Measurements from ENCODE around the gene GPR62. TPM values are rescaled to one million over a fixed set of nuclear protein-coding genes. Genes with fewer than 3 reads are reported as not detected.

GPR62 gene
- total and polyA plus RNA-seq, 8 donors: 0.17 to 0.35 (median 0.30) TPM; not detected in 2

DNA sequence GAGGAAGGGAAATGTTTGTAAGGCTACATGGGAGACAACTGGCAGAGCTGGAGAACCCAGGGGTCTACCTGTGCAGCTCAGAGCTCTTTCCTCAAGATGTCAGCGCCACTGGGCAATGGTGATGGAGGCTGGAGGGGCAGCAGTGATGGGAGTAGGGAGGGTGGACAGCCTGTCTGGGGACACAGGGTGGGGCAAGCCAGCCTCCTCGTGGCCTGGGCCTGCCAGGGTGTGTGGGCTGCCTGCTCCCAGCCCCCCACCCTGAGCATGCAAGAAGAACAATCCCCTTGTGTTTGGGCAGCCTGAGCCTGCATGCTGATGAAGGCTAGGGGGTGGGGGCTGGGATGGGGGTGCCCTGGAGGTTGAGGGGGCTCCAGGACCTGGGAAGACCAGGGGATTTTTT lies 10.8 kb downstream of the GPR62 start:
- DNase-seq: peak in 1 of 4 donors; percentile 29
- no peak for ATAC-seq
- Histone ChIP-seq H3K27me3 (peaks cover 0 to 28% of the 10 kb centered on the region in 2 donors), H3K9me3 (no peaks in the 10 kb centered on the region), H3K36me3 (no peaks in the 10 kb centered on the region), H3K4me3 (no peak overlapping the region), H3K4me1 (peaks cover 6 to 23% of the 10 kb centered on the region in 2 donors), H3K27ac (no peak overlapping the region)
- intact Hi-C loops (cut with DNase I): no loop called here
- TF ChIP-seq CTCF (IDR thresholded peaks at IDR 0.05): no peak

DNA sequence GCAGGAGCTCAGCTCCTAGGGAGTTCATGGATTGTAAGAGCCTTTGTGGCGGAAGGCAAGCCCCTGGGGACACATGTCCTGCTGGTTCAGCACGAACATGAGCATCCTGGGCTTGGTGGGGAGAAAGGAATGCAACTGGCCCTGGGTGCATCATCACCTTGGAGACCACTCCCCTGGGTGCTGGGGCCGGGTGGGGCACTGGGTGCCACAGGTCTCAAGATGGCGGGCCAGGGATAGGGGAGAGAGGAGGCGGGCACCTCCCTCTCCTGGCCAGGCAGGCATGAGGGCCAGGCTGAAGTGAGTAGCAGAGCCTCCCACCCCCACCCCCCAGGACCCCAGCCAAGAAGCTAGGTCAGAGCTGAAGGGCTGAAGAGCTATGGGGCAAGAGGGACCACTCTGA lies 11.3 kb downstream of the GPR62 start:
- ATAC-seq (no peak), DNase-seq (peak in 1 of 4 donors; percentile 70)
- peaks cover 0 to 28% of the 10 kb centered on the region in 2 donors for H3K27me3 ChIP-seq
- peak overlapping the region; percentile 53 to 64 for H3K4me3 ChIP-seq
- no peaks in the 10 kb centered on the region for H3K9me3 ChIP-seq
- TF ChIP-seq CTCF (IDR thresholded peaks at IDR 0.05): no peak
- H3K4me1 ChIP-seq: peaks cover 6 to 23% of the 10 kb centered on the region in 2 donors
- no peaks in the 10 kb centered on the region for H3K36me3 ChIP-seq
- no peak overlapping the region for H3K27ac ChIP-seq
- intact Hi-C loops (cut with DNase I): no loop called here

- Histone ChIP-seq H3K27me3 (peaks cover 0 to 28% of the 10 kb centered on the region in 2 donors), H3K9me3 (no peaks in the 10 kb centered on the region), H3K36me3 (no peaks in the 10 kb centered on the region), H3K4me3 (peak overlapping the region; percentile 53 to 64), H3K27ac (peak overlapping the region; percentile 44 to 82), H3K4me1 (peaks cover 6 to 23% of the 10 kb centered on the region in 2 donors)
- no peak for TF ChIP-seq CTCF (IDR thresholded peaks at IDR 0.05)
- DNase-seq: no peak
- intact Hi-C loops (cut with DNase I): no loop called here
- no peak for ATAC-seq
Measured at GRCh38 chr3:51966922-51967383, 11.8 kb downstream of the GPR62 start.

DNA sequence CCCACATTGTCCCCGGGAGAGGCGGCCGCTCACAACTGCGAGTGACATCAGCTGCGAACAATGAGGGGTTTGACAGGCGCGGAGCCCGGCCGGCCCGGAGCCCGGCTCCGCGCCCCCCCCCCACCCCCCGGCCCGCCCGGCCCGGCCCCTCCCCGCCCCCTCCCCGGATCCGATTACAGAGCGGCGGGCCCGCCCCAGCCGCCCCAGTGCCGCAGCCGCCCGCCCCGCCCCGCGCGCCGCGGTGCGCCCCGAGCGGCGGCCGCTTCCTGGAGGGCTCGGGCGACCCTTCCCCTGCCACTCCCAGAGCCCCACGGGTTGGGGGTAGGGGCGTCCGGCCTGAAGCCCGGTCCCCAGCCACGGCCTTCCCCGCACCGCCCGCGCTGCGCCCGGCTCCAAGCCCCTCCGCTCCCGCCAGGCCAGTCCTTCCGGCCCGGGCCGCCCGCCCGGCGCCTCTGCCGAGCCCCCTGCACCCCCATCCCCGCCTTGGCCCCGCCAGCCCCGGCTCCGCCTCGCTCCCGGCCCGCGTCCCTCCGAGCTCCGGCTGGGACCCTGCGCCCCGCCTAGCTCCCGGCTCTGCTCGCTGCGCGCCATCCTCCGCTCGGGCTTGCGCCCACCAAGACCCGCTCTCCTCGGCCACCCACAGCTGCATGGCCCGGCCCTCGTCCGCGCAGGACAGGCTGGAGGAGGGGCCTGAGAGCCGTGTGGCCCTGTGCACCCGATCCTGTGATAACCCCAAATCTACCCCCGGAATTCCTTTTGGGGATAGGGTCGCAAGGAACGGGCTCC lies 12.4 kb downstream of the GPR62 start, which contains the start of gene PCBP4:
TSS of gene PCBP4 (minus strand) at position 71 of the 786 bp plus-strand sequence. CDS start 6,214 bp downstream, outside the sequence.
- peaks cover 6 to 28% of the 10 kb centered on the region in 2 donors for H3K4me1 ChIP-seq
- intact Hi-C loops (cut with DNase I): no loop called here
- peak within 1 kb of the TSS; percentile 53 to 64 for H3K4me3 ChIP-seq
- H3K27ac ChIP-seq: peak within 1 kb of the TSS; percentile 82 to 85
- DNase-seq (peak; percentile 59 to 88 (median 66)), ATAC-seq (peak; percentile 75)
- no peaks in the 10 kb centered on the region for H3K36me3 ChIP-seq
- peaks cover 0 to 28% of the 10 kb centered on the region in 2 donors for H3K27me3 ChIP-seq
- TF ChIP-seq CTCF (IDR thresholded peaks at IDR 0.05): no peak
- no peaks in the 10 kb centered on the region for H3K9me3 ChIP-seq

GRCh38 chr3:51968170-51968775 lies 13.1 kb downstream of the GPR62 start:
- Histone ChIP-seq H3K4me1 (peaks cover 6 to 35% of the 10 kb centered on the region in 2 donors), H3K27ac (peak overlapping the region; percentile 82 to 85), H3K9me3 (no peaks in the 10 kb centered on the region), H3K4me3 (peak overlapping the region; percentile 48 to 53), H3K36me3 (no peaks in the 10 kb centered on the region), H3K27me3 (peaks cover 0 to 28% of the 10 kb centered on the region in 2 donors)
- ATAC-seq (peak; percentile 9), DNase-seq (peak in 1 of 4 donors; percentile 60)
- no peak for TF ChIP-seq CTCF (IDR thresholded peaks at IDR 0.05)
- intact Hi-C loops (cut with DNase I): no loop called here
